Fibroblast of lung (primary cell): ENCODE results near the gene TUBD1. TPM values are rescaled to one million over a fixed set of nuclear protein-coding genes. Genes with fewer than 3 reads are reported as not detected.
A peak's percentile ranks its signal among the peaks of the same experiment; 100 is the strongest.

Experiments
- DNase-seq, 2 donors: peaks; one replicate each; pipeline versions ENCODE4 v3.0.0 to v3.0.0-alpha.2; 2010; ENCODE audit warnings: low read depth in 2 of 2
- H2AFZ ChIP-seq: 2 replicates; pipeline ENCODE4 v1.5.1; 2012; ENCODE audit warnings: low read length, control low read depth, inconsistent platforms
- H3K27ac ChIP-seq: 2 replicates; pipeline ENCODE4 v1.5.1; 2011; ENCODE audit warnings: low read length, control low read depth; ENCODE audit not compliant: insufficient read depth
- H3K27me3 ChIP-seq: 2 replicates; pipeline ENCODE4 v1.5.1; 2011; ENCODE audit warnings: mild to moderate bottlenecking, low read length; ENCODE audit not compliant: control insufficient read depth, insufficient read depth
- H3K36me3 ChIP-seq: 2 replicates; pipeline ENCODE4 v1.5.1; 2011; ENCODE audit warnings: low read length; ENCODE audit not compliant: control insufficient read depth, insufficient read depth
- H3K4me1 ChIP-seq: 2 replicates; pipeline ENCODE4 v1.5.1; 2011; ENCODE audit warnings: low read length; ENCODE audit not compliant: control insufficient read depth, insufficient read depth; ENCODE audit errors: extremely low read depth
- H3K4me2 ChIP-seq: 2 replicates; pipeline ENCODE4 v1.5.1; 2011; ENCODE audit warnings: low read length, control low read depth; ENCODE audit not compliant: insufficient read depth; ENCODE audit errors: extremely low read depth
- H3K4me3 ChIP-seq, 4 experiments: fragments of 200-600 bp in 1 of 4; sonication (generic) in 1 of 4; replicated peaks in 1 of 4; 2 replicates each; pipeline ENCODE4 v1.5.1; 2011 to 2016; ENCODE audit warnings: low read length in 4 of 4, low read depth in 3 of 4, mild to moderate bottlenecking in 3 of 4, control low read depth in 2 of 4, inconsistent platforms in 1 of 4, mixed read lengths in 1 of 4; ENCODE audit not compliant: insufficient read depth in 1 of 4; ENCODE audit errors: control extremely low read depth in 1 of 4
- H3K79me2 ChIP-seq: 2 replicates; pipeline ENCODE4 v1.5.1; 2012; ENCODE audit warnings: mild to moderate bottlenecking, low read length, inconsistent platforms; ENCODE audit not compliant: control insufficient read depth, insufficient read depth
- H3K9ac ChIP-seq: 2 replicates; pipeline ENCODE4 v1.5.1; 2011; ENCODE audit warnings: mild to moderate bottlenecking, low read length, control low read depth; ENCODE audit not compliant: insufficient read depth
- H3K9me3 ChIP-seq: 2 replicates; pipeline ENCODE4 v1.5.1; 2012; ENCODE audit warnings: low read depth, low read length; ENCODE audit not compliant: control insufficient read depth, insufficient read depth
- H4K20me1 ChIP-seq: 2 replicates; pipeline ENCODE4 v1.5.1; 2011; ENCODE audit warnings: low read length; ENCODE audit not compliant: control insufficient read depth, insufficient read depth; ENCODE audit errors: extremely low read depth
- polyA plus RNA-seq, 2 donors: library from polyadenylated mRNA; depleted of rRNA in 1 of 2; stranded (reverse) in 1 of 2; unstranded in 1 of 2; fragments of >200 nt; gene quantifications; 2 replicates each; pipeline ENCODE4 v1.2.1, GENCODE V29; 2011 to 2012; ENCODE audit warnings: missing spikeins in 1 of 2
- total RNA-seq: library from RNA; depleted of rRNA; stranded (reverse); fragments of >200 nt; gene quantifications from 2 replicates; pipeline ENCODE4 v1.2.1, GENCODE V29; 2014
- TF ChIP-seq, protein P1 (sequence below), 2 donors: IDR thresholded peaks in 1 of 2; conservative IDR thresholded peaks in 1 of 2; 1 replicate in 1 of 2; 2 replicates in 1 of 2; pipeline ENCODE4 v1.5.1; 2011 to 2012; ENCODE audit warnings: low read length in 2 of 2, control low read depth in 1 of 2, inconsistent platforms in 1 of 2, low read depth in 1 of 2, mild to moderate bottlenecking in 1 of 2

The TUBD1 gene
- total and polyA plus RNA-seq, 2 donors (not counting 1 experiment from before 2014, with no cell fraction given) = 3.6 to 5.6 TPM

DNA sequence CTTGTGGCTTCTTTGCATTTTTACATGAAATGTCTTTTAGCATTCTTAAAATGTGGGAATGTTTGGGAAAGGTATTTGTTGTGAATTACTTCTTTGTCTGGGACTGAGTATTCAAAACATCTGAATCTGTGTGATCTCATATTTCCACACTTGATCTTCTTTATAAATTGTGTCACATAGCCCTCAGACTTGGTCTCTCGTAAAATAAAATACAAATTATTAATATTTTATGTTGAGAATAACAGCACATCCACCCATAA is 81.9 kb downstream of the TUBD1 start:
- no peak overlapping the region for H3K9ac ChIP-seq
- H3K27me3 ChIP-seq = no peaks in the 10 kb centered on the region
- no peak overlapping the region for H3K4me3 ChIP-seq
- TF ChIP-seq, protein P1, sequence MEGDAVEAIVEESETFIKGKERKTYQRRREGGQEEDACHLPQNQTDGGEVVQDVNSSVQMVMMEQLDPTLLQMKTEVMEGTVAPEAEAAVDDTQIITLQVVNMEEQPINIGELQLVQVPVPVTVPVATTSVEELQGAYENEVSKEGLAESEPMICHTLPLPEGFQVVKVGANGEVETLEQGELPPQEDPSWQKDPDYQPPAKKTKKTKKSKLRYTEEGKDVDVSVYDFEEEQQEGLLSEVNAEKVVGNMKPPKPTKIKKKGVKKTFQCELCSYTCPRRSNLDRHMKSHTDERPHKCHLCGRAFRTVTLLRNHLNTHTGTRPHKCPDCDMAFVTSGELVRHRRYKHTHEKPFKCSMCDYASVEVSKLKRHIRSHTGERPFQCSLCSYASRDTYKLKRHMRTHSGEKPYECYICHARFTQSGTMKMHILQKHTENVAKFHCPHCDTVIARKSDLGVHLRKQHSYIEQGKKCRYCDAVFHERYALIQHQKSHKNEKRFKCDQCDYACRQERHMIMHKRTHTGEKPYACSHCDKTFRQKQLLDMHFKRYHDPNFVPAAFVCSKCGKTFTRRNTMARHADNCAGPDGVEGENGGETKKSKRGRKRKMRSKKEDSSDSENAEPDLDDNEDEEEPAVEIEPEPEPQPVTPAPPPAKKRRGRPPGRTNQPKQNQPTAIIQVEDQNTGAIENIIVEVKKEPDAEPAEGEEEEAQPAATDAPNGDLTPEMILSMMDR (conservative IDR thresholded peaks at IDR 0.05 in 1 of 2, IDR thresholded peaks at IDR 0.05 in 1 of 2; ENCODE audit: low read depth in 1 of 2, low read length in 2 of 2) = no peak
- H3K27ac ChIP-seq = no peak overlapping the region
- peaks cover 6% of the 10 kb centered on the region for H3K4me1 ChIP-seq
- DNase-seq = peak in 1 of 2 donors; percentile 86
- H3K9me3 ChIP-seq = no peaks in the 10 kb centered on the region
- no peaks in the 10 kb centered on the region for H4K20me1 ChIP-seq
- no peaks in the 10 kb centered on the region for H3K36me3 ChIP-seq
- H3K4me2 ChIP-seq = no peak overlapping the region
- no peak overlapping the region for H2AFZ ChIP-seq
- H3K79me2 ChIP-seq = no peaks in the 10 kb centered on the region

Other genes starting within 250 kb of the TUBD1 start
- 26.3 and 31.3 TPM in 2 replicates for gene PTRH2, start 185.5 kb downstream of the TUBD1 start, total RNA-seq
- 60.5 and 67.7 TPM in 2 replicates for gene PTRH2, start 185.5 kb downstream of the TUBD1 start, polyA plus RNA-seq
- 210 and 235 TPM in 2 replicates for gene VMP1, start 185.3 kb downstream of the TUBD1 start, total RNA-seq
- gene VMP1, start 185.3 kb downstream of the TUBD1 start, polyA plus RNA-seq = 96.5 and 125 TPM in 2 replicates
- gene RPS6KB1, start 178 bp upstream of the TUBD1 start, total RNA-seq = 21.3 and 21.6 TPM in 2 replicates
- 14.8 and 16.0 TPM in 2 replicates for gene RPS6KB1, start 178 bp upstream of the TUBD1 start, polyA plus RNA-seq
- 13.4 and 13.9 TPM in 2 replicates for gene RNFT1, start 71.8 kb upstream of the TUBD1 start, total RNA-seq
- 12.2 and 14.8 TPM in 2 replicates for gene RNFT1, start 71.8 kb upstream of the TUBD1 start, polyA plus RNA-seq
- 15.4 and 20.3 TPM in 2 replicates for gene HEATR6, start 186.0 kb upstream of the TUBD1 start, total RNA-seq
- gene HEATR6, start 186.0 kb upstream of the TUBD1 start, polyA plus RNA-seq = 16.6 and 17.8 TPM in 2 replicates